ENCODE results near the gene TRIM58. TPM values are rescaled to one million over a fixed set of nuclear protein-coding genes. Genes with fewer than 3 reads are reported as not detected.

TRIM58 gene
- total RNA-seq, 5 donors from 2014 or later (not counting 1 experiment from before 2014, with no cell fraction given): 0.21 to 0.65 (median 0.46) TPM

DNA sequence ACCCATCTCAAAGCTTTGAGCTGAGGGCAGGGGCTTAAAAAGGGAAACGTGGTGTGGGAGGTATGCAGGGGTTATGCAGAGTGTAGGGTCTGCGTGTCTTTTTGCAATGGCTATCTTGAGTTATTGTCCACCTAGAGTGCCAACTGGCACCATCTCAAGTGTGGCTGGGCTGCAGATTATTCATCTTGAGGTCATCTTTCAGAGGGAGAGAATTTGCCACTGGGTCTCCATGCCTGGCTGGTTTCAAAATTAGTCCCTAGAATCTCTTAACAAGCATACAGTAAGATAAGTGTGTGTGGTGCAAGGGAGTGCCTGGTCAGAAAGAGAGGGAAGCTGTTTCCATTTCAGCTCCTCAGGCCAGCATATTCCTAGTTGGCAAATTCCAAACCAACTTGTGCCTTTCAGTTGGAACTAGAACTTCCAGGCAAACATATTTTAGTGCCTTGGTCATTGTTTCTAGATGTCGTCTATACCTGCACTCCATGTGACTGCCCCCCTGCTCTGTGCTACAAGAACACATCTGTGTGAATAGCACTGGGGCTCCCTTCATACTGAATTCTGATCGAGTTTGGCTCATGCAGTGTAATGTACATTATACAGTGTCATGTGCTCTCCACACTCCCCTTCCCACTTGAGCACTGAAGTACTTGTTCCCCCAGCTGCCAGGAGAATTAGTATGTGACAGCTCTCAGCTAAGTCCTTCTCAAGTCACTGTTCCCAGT is 58.1 kb downstream of the TRIM58 start:
- Histone ChIP-seq H3K27me3 (replicated peaks in 1 of 2; ENCODE audit: control insufficient read depth in 2 of 2, extremely low read depth in 1 of 2, insufficient read depth in 2 of 2, low read length in 1 of 2) (no peaks in the 10 kb centered on the region), H3K4me3 (ENCODE audit: control insufficient read depth in 1 of 2, extremely low read depth in 1 of 2, low read length in 1 of 2) (no peak overlapping the region), H3K27ac (ENCODE audit: low read length) (no peak overlapping the region), H3K36me3 (ENCODE audit: control insufficient read depth in 2 of 2, extremely low read depth in 1 of 2, insufficient read depth in 1 of 2, low read length in 1 of 2) (no peaks in the 10 kb centered on the region), H3K4me1 (ENCODE audit: control insufficient read depth in 1 of 2, extremely low read depth in 1 of 2, insufficient read depth in 2 of 2, low read length in 2 of 2) (no peaks in the 10 kb centered on the region), H3K9me3 (no peaks in the 10 kb centered on the region)
- no peak for ATAC-seq (replicated peaks in 1 of 4)
- no peak overlapping the region for H3K27ac Mint-ChIP-seq
- peaks cover 2 to 9% of the 10 kb centered on the region in 2 donors for H3K27me3 Mint-ChIP-seq
- no peak for DNase-seq
- ChIA-PET POLR2A (no interaction called here), CTCF (no interaction called here)
- H3K36me3 Mint-ChIP-seq: no peaks in the 10 kb centered on the region
- H3K9me3 Mint-ChIP-seq: no peaks in the 10 kb centered on the region
- no peaks in the 10 kb centered on the region for H3K4me1 Mint-ChIP-seq
- H3K4me3 Mint-ChIP-seq: no peak overlapping the region
- WGBS (ENCODE audit: insufficient coverage): 100% methylated on average over 2 of the region's 4 CpGs

DNA sequence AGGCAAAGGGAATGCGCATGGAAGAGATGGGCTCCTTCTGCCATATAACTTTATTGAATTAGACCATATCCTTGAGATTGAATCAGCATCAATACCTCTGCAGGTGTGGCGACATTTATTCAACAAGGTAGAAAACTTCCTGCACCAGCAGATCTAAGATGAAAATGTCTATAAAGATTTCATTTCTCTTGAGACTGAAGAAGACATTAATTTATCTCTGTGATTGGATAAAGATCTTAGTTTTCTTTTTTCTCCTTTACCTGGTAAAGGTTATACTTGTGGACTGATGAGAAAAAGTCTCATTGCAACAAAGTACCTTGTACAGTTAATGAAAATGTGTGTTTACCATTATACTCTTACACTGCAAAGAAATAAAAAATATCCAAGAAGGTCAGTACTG is 63.0 kb downstream of the TRIM58 start, which contains the start of gene OR2T8:
OR2T8 (plus strand) TSS at position 301 of the 400 bp plus-strand sequence. CDS start 766 bp downstream, outside the sequence.
- no peak within 1 kb of the TSS for H3K4me3 ChIP-seq (ENCODE audit: control insufficient read depth in 1 of 2, extremely low read depth in 1 of 2, low read length in 1 of 2)
- no peak within 1 kb of the TSS for H3K27ac ChIP-seq (ENCODE audit: low read length)
- H3K36me3 ChIP-seq (ENCODE audit: control insufficient read depth in 2 of 2, extremely low read depth in 1 of 2, insufficient read depth in 1 of 2, low read length in 1 of 2): no peaks in the 10 kb centered on the region
- H3K9me3 Mint-ChIP-seq: no peaks in the 10 kb centered on the region
- peaks cover 2 to 12% of the 10 kb centered on the region in 2 donors for H3K27me3 Mint-ChIP-seq
- ChIA-PET CTCF (no interaction called here), POLR2A (no interaction called here)
- no peak within 1 kb of the TSS for H3K27ac Mint-ChIP-seq
- ATAC-seq (replicated peaks in 1 of 4) (no peak), DNase-seq (no peak)
- H3K9me3 ChIP-seq: no peaks in the 10 kb centered on the region
- no peaks in the 10 kb centered on the region for H3K4me1 ChIP-seq (ENCODE audit: control insufficient read depth in 1 of 2, extremely low read depth in 1 of 2, insufficient read depth in 2 of 2, low read length in 2 of 2)
- no peaks in the 10 kb centered on the region for H3K36me3 Mint-ChIP-seq
- WGBS (ENCODE audit: insufficient coverage): no CpG with 5 or more reads among the region's 2 CpGs
- H3K4me1 Mint-ChIP-seq: no peaks in the 10 kb centered on the region
- no peak within 1 kb of the TSS for H3K4me3 Mint-ChIP-seq
- no peaks in the 10 kb centered on the region for H3K27me3 ChIP-seq (replicated peaks in 1 of 2; ENCODE audit: control insufficient read depth in 2 of 2, extremely low read depth in 1 of 2, insufficient read depth in 2 of 2, low read length in 1 of 2)

DNA sequence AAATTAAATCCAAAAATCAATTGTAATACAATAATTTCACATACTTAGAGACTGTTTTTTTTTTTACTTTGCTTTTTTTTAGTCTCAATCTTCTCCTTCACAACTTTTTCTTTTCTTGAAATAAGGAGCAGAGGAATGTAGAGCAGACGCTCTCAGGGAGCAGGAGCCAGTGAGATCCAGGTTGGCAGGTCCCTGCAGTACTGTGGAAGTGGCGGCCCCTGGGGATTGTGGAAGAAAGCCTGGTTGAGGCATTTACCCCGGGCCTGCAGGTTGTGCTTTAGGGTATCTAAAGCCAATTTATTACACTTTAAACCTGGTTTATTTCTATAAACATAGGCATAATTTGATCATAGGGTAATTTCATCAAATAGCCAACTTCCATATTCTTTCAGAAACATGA is 67.0 kb downstream of the TRIM58 start:
- no peak for DNase-seq
- no peak overlapping the region for H3K27ac Mint-ChIP-seq
- Histone ChIP-seq H3K4me3 (ENCODE audit: control insufficient read depth in 1 of 2, extremely low read depth in 1 of 2, low read length in 1 of 2) (no peak overlapping the region), H3K36me3 (ENCODE audit: control insufficient read depth in 2 of 2, extremely low read depth in 1 of 2, insufficient read depth in 1 of 2, low read length in 1 of 2) (no peaks in the 10 kb centered on the region), H3K27ac (ENCODE audit: low read length) (no peak overlapping the region), H3K4me1 (ENCODE audit: control insufficient read depth in 1 of 2, extremely low read depth in 1 of 2, insufficient read depth in 2 of 2, low read length in 2 of 2) (no peaks in the 10 kb centered on the region), H3K27me3 (replicated peaks in 1 of 2; ENCODE audit: control insufficient read depth in 2 of 2, extremely low read depth in 1 of 2, insufficient read depth in 2 of 2, low read length in 1 of 2) (no peaks in the 10 kb centered on the region), H3K9me3 (no peaks in the 10 kb centered on the region)
- H3K4me3 Mint-ChIP-seq: no peak overlapping the region
- H3K9me3 Mint-ChIP-seq: no peaks in the 10 kb centered on the region
- WGBS (ENCODE audit: insufficient coverage): no CpG with 5 or more reads among the region's 3 CpGs
- H3K36me3 Mint-ChIP-seq: no peaks in the 10 kb centered on the region
- peaks cover 0 to 5% of the 10 kb centered on the region in 2 donors for H3K27me3 Mint-ChIP-seq
- no peaks in the 10 kb centered on the region for H3K4me1 Mint-ChIP-seq
- ChIA-PET CTCF (no interaction called here), POLR2A (no interaction called here)
- ATAC-seq (replicated peaks in 1 of 4): no peak

DNA sequence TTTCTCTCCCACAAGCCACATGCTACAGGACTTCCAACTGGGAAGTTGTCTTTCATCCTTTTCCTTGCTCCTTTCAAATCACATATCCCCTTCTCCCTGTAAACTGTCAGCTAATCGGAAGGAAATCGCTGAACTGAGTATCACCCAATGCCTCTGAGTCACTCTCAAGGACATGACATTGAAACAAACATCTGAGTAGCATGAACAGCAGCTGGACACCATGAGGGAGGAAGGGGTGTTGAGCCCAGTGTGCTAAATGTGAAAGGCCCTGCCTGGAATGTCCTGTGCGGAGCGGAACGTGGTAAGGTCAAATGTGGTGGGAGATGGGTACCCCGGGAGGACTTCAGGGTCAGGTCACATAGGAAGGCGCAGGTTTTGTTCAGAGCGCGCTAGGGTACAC is 67.9 kb downstream of the TRIM58 start, which contains the start of gene OR2AJ1:
OR2AJ1 (plus strand) TSS at position 22 of the 400 bp plus-strand sequence. CDS start 8,880 bp downstream, outside the sequence.
- CTCF ChIA-PET: no interaction called here
- peaks cover 0 to 5% of the 10 kb centered on the region in 2 donors for H3K27me3 Mint-ChIP-seq

More for the DNA sequence above, 67.9 kb downstream of the TRIM58 start, which contains the start of gene OR2AJ1:
- no peaks in the 10 kb centered on the region for H3K9me3 ChIP-seq
- H3K9me3 Mint-ChIP-seq: no peaks in the 10 kb centered on the region
- no peaks in the 10 kb centered on the region for H3K4me1 Mint-ChIP-seq
- H3K27ac Mint-ChIP-seq: no peak within 1 kb of the TSS
- H3K4me3 ChIP-seq (ENCODE audit: control insufficient read depth in 1 of 2, extremely low read depth in 1 of 2, low read length in 1 of 2): no peak within 1 kb of the TSS
- H3K4me3 Mint-ChIP-seq: no peak within 1 kb of the TSS
- DNase-seq: no peak
- H3K36me3 Mint-ChIP-seq: no peaks in the 10 kb centered on the region
- no peaks in the 10 kb centered on the region for H3K4me1 ChIP-seq (ENCODE audit: control insufficient read depth in 1 of 2, extremely low read depth in 1 of 2, insufficient read depth in 2 of 2, low read length in 2 of 2)
- POLR2A ChIA-PET: no interaction called here
- WGBS (ENCODE audit: insufficient coverage): 95% methylated on average over 6 of the region's 9 CpGs
- no peaks in the 10 kb centered on the region for H3K36me3 ChIP-seq (ENCODE audit: control insufficient read depth in 2 of 2, extremely low read depth in 1 of 2, insufficient read depth in 1 of 2, low read length in 1 of 2)
- no peak within 1 kb of the TSS for H3K27ac ChIP-seq (ENCODE audit: low read length)
- H3K27me3 ChIP-seq (replicated peaks in 1 of 2; ENCODE audit: control insufficient read depth in 2 of 2, extremely low read depth in 1 of 2, insufficient read depth in 2 of 2, low read length in 1 of 2): no peaks in the 10 kb centered on the region
- ATAC-seq (replicated peaks in 1 of 4): no peak

Other genes starting within 250 kb of the TRIM58 start
- gene OR13G1, start 177.4 kb upstream of the TRIM58 start, total RNA-seq: not detected
- not detected for gene OR6F1, start 140.5 kb upstream of the TRIM58 start, total RNA-seq
- gene OR14K1, start 118.6 kb upstream of the TRIM58 start, total RNA-seq: not detected
- not detected for gene OR14A2, start 109.0 kb upstream of the TRIM58 start, total RNA-seq
- not detected for gene OR1C1, start 96.6 kb upstream of the TRIM58 start, total RNA-seq
- not detected for gene OR14A16, start 33.1 kb upstream of the TRIM58 start, total RNA-seq
- not detected for gene OR11L1, start 15.3 kb upstream of the TRIM58 start, total RNA-seq
- gene OR2W3, start 38.4 kb downstream of the TRIM58 start, total RNA-seq: not detected
- gene OR2T8, start 63.1 kb downstream of the TRIM58 start, total RNA-seq: not detected
- not detected for gene OR2AJ1, start 67.7 kb downstream of the TRIM58 start, total RNA-seq
- 1 to 10 TPM in 2 of 5 donors, not detected in 3; 1.2 TPM for gene OR2L8, start 91.7 kb downstream of the TRIM58 start, total RNA-seq
- gene OR2AK2, start 108.0 kb downstream of the TRIM58 start, total RNA-seq: under 1 TPM in 2 of 5 donors, not detected in 3; 0.33 to 0.49 TPM
- under 1 TPM in 3 of 5 donors, not detected in 2; 0.09 to 0.25 (median 0.14) TPM for gene OR2L5, start 156.5 kb downstream of the TRIM58 start, total RNA-seq
- gene OR2L2, start 172.9 kb downstream of the TRIM58 start, total RNA-seq: under 1 TPM; 0.06 to 0.43 (median 0.09) TPM
- not detected for gene OR2L3, start 189.6 kb downstream of the TRIM58 start, total RNA-seq
- gene OR2L13, start 238.0 kb downstream of the TRIM58 start, total RNA-seq: not detected